HG02759 (cell line): ENCODE measurements around the gene CNRIP1.
A peak's percentile ranks its signal among the peaks of the same experiment; 100 is the strongest.

Experiments used
- ATAC-seq: cut with Tn5 transposase; IDR thresholded peaks from one replicate; pipeline ENCODE4 v1.9.1; 2021; ENCODE audit warnings: mild to moderate bottlenecking, moderate library complexity; ENCODE audit not compliant: unreplicated experiment

CNRIP1 gene

DNA sequence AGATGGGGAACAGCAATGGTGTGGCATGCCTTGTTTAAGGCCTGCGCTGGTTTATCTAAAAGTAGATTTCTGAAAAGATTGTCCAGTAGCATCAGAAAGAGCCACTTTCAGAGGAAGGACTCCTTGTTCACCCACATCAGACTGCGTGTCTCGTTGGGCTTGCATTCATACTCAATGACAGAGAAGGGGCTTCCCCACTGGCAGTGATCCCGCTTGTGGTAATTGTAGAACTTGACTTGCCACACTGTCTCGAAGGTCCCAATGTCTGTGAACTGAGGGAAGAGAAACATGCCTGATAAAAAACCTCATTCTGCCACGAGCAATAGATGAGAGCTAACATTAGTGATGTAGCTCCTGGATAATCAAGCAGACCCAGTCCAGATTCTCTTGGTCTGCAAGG, 26.0 kb downstream of the CNRIP1 start:
- no peak for ATAC-seq

DNA sequence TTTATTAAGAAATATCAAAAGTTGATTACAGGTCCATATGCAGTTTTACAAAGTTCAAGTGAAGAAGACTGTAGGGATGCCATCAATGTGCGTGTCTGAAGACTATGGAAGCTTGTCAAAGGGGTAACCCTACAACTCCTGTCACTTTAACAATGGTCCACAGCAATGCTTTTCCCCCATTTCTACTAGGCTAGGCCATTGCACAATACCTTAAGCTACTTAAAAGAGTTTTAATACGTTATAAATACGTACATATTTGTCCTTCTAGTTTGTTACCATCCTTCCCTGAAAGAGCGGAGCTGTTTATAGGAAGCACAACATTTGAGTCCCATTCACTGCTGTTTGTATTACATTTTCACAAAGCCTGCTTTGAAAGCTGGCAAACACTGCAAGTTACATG, 26.7 kb downstream of the CNRIP1 start:
- ATAC-seq, result no peak

DNA sequence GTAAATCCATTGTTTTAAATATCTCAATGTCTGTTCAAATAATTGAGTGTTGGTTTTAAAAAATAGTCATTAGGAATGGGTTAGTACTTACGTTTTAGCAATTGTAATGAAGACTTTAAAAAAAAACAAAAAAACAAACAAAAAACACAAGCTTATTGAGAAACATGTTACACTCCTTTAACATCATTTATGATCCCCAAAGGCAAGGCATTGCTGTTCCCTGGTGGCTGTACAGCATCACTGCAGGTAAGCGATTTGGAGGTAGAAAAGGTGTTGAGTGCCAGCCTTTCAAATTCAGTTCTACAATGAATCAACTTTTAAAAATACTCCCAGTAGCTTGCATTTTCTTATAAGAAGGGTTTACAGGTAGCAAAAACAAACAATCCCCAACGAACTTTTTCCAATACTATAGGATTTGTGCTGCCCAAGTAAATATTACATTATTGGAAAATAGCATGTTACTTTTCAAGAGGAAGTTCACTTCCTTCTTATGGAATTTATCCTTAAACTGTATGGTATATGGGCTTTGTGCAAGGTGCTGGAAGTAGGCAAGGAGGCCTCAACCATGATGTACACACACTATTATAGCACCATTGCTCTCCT, 27.5 kb downstream of the CNRIP1 start:
- peak; percentile 56 for ATAC-seq

DNA sequence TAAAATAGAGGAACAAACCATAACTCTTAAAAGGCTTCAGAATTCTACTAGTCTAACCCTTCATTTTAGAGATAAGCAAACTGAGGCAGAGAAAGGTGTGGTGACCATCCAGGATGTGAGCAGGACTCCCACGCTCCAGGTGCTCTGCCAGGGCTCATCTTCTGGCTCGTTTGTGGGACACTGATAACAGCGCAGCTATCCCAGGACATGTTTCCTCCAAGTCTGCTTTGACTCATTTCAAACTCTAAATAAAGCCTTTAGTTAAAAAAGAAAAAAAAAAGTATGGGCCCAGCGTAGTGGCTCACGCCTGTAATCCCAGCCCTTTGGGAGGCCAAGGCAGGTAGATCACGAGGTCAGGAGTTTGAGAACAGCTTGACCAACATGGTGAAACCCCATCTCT, 28.4 kb downstream of the CNRIP1 start:
- no peak for ATAC-seq

DNA sequence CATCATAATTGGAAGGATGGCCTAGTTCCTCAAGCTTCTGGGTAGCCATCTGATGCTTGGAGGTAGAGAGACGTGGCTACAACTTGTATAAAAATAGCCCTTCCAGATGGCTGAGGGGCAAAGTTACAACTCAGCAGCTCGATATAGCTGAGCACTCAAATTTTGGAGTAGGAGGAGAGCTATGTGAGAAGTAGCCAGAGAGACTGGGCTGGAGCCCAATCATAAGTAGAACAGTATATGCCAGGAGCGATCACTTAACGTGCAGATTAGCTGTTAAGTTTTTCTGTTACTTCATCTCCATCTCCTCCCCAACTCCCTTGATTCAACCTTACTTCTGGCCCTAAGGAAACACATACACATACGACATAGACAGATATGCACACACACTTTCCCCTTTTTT, 28.8 kb downstream of the CNRIP1 start:
- ATAC-seq, result no peak

DNA sequence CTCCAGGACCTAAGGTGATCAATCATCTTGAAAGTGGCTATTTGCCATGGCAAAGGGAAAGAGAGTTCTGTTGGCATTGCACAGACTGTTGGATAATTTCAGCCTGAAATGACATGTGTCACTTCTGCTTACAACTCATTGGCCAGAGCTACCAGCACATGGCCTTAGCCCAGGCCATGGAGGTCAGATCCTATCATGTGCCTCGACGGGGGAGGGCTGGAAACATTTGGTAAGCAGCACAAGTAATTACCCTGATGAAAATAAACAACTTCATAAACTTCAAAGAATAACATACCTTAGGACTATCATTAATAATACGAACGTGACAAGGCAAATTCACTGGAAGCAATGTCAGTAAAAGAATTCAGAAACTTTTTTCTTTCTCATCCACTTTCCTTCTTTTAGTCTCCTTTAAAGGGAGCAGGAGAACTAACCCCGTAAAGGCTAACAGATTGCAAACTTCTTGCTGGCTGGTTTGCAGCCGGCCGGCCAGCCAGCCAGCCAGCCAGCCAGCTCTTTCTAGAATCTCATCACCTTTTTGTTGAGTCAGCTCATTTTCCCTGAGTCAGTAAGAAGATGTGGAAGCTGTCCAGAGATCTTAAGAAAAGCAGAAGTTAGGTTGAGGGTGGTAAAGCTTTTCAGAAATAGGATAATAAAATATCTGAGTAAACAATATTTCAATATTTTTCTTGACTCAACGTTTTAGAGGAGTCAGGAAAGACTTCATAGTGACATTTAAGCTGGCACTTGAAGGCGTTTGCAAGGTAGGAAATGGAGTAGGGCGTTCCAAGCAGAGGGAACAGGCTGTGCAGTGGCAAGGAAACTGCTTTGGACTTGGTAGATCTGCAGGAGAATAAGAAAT, 31.9 kb downstream of the CNRIP1 start:
- no peak for ATAC-seq

DNA sequence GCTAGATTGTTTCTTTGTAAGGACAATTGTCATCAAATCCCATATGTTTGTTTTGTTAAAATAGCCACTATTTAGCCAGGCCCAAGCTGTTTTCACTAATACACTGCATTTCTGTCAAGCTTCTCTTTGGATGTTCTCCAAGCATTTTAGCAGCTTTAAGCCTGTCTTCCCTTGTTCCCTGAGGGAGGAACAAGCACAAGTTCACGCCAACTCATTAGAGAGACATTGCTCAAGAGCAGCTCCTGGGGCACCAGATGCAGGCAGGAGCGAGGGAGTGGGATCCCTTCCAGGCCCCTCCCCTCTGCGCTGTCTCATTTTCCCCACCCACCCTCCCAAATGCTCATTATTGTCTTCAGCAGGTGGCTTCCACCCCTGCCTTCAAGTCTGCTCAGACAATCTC, 34.9 kb downstream of the CNRIP1 start:
- no peak for ATAC-seq

DNA sequence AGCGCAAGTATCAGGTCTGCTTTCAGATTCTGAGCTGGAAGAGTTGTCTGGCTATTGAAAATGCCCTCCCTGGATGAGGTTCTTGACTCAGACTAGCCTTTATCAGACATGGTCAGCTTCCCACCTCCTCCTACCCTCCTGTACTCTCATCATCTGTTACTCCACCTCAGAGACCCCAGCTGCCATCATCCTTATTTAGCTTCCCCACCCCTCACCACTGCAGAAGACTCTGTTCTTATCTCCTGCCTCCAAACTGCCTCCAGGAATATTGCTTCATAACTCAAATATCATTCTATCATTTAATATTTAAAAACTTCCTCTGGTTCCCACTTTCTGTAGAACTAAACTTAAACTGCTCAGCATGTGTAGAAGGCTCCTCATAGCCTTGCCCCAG, 36.3 kb downstream of the CNRIP1 start:
- no peak for ATAC-seq

DNA sequence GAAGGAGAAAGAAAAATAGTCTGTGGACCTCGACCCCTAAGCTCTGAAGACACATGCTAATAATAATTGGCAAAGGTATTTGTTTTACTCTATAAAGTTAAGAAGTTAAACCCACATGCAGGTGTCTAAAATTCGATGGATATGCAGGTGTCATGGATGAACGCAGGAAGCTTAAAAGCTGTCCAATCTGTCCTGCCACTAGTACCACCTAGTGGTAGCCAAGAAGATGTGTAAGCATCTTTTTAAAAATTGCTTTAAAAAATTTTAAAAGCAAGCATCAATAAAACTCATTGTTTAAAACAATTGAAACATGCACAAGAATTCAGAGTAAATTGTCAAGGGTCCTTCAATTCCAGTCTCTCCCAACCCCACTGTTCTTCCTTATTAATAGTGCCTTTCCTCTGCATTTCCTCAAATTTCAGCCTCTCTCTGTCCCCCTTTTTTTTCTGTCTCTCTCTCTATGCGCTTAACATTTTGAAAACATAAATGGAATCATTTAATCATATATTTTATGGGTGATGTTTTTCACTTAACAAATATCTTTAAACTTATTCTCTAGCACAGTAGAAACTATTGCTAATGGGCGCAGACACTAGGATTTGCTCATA, 36.8 kb downstream of the CNRIP1 start:
- ATAC-seq, result no peak

DNA sequence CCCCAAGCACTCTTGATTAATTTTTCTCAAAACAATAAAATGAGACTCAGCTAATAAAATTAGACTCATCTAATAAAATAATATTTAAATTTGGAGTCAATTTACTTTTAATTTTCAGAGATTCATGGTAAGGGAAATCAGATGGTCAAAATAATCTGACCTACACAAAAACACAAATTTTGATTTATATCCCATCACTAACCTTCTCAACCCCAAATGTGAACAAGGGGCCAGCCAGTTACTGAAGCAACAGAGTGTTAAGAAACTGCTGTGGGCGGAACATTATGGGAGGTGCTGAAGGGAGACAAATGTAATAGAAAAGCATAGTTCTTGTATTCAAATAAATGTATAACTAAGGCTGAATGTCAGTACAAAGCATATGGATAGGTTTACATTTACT, 39.0 kb downstream of the CNRIP1 start:
- no peak for ATAC-seq

DNA sequence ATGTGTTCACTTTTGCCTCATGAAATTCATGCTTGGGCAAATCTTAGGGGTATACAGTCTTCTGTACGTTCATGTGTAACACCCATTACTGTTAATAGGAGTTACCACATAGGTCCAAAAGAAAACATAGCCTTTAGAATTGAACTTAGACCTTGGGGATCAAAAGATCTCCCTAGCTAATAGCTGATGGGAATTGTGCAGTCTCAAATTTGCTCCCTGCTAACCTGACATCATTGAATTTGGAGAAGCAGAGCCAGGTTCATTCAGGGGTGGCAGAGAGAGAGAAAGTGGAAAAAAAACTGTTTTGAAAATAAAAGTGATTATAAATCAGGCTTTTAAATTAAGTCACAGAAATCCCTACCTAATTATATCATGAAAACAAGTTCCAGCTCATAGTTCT, 39.4 kb downstream of the CNRIP1 start:
- ATAC-seq, result no peak

DNA sequence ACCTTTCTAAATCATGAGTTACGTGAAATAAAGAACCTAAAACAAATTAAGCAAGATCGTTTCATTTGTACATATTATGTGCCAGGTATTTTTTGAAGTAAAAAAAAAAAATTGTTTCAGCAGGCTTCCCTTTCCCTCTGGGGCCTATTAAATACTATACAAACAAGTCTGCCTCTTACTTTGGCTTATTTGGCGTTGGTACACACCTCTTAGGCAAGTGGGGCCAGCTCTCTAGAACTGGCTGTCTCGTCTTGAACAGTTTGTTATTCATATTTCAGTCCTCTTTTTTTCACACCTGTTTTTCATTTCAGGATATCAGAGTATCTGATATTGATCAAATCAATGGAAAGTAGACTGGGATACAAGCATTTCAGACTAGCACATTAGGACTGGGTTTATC, 40.1 kb downstream of the CNRIP1 start:
- no peak for ATAC-seq

DNA sequence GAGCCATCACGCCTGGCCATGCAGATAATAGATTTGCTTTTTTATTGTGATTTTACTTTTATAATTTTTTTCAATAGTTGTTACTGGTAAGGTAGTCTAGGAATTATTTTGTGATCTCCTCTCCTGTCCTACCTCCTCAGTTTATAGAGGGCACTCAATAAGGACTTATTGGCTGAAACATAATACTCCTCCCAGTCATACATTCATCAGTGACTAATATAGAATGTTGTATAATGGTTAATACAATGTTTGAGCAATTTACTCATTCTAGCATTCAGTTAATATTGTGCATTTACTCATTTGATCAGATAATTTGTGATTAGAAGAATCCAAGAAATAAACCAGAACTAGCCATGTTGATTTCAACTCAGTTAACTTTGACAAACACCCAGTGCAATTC, 41.6 kb downstream of the CNRIP1 start:
- ATAC-seq, result no peak

DNA sequence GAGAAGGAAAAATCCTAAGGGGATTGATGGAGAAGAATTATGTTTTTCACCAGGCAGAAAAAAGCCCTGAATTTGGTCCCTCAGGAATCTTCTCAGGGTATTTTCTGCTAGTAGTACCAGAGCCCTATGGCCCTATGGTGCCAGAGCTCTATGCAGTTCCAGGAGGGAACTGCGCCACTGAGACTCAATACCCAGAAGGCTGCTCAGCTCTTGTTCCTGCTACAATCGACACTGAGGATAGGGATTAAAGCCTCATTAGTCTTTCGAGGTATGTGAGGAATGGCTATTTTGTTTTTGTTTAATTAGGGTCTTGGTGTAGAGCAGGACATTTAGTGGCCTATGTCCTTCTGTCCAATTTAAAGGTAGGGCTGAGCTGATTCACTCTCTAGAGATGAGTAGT, 45.7 kb downstream of the CNRIP1 start:
- no peak for ATAC-seq

DNA sequence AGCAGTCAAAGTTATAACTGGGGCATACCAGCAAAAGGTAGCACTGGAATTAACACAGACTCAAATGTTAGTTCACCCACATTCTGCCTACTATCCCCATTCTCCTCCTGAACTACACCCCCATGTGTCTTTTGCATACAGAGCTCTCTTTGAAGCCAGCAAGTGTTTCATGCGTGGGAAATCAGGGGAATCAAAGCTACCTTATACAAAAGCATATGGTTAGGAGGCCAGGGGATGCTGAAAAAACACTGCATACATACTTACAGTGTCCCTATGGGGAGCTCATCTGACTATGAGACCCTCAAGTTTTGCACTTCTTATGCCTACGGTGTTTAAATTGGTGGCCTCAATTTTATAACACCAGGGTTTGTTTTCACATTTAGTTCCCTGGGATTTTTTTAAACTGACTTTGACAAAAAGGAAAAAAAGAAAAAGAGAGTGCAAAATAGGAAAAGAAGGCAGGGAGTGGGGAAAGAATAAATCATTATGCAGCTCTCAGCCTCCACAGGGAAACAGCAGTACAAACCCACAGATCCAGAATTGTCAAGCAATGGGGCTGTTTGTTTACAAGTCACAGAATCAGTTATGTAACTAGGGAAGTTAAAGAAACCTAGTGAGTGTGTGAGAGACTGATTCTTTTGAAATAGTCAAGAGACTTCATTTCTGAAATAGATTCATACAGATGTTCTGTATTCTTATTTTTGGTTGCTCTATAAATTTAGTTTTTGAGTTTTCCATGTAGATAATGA, 47.3 kb downstream of the CNRIP1 start:
- no peak for ATAC-seq

DNA sequence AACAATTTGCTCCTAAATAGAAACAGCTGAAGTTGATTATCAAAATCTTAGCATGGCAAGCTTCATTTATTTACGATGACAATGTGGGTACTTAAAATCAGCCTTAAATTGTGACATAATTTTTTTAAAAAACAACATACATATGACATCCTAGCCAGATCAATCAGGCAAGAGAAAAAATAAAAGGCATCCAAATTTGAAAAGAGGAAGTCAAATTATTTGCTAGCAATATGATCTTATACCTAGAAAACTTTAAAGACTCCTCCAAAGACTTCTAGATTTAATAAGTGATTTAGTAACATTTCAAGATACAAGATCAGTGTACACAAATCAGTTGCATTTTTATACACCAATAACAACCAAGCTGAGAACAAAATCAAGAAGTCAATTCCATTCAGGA, 53.1 kb downstream of the CNRIP1 start:
- no peak for ATAC-seq

DNA sequence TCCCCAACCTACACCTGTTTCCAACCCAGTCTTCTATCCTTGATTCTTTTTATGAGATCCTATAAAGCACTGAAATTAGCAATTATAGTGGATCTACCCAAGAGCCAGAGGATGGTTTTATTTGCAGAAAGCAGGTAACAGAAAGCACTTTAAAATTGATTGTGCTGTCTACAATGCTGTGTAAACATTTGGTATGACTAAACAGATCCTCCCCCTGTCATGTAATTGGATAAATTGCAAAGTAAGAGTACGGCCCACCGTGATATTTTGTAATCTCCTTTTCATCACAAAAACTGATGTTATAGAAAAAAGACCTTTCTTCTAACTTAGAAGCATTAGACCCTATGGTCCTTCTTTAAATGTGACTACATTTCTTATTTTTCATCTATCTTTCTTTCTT, 56.1 kb downstream of the CNRIP1 start:
- ATAC-seq, result no peak

DNA sequence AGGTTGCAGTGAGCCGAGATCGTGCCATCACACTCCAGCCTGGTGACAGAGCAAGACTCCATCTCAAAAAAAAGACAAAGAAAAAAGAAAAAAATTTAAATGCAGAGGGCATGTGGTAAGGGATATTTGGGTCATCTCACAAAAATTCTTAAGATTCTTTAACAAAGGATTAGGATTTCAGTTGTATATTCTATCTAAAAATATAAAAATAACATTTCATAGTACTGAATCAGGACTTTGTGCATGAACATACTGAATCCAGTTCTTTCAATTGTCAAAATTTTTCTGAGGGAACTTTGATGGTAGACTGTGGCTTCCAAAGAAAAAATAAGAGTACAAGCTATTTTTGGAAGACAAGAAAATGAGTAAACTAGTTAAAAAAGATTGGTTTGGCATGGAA, 60.9 kb downstream of the CNRIP1 start:
- ATAC-seq, result no peak

DNA sequence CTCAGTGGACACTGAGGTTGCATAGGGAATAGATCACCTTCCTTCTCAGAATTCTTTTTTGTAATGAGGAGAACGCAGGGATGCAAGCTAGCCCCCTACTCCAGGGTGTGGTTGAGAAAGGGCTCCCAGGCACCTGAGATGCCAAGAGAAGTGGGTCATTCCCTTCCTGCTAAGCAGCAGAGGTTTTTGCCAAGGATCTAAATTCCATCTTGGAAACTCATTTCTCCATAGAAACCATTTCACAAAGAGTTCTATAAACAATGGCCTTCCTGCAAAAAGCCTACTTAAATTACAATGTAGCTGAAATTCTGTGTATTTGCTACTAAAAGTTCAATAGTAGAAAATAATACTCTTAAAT, 63.7 kb downstream of the CNRIP1 start:
- ATAC-seq, result no peak

DNA sequence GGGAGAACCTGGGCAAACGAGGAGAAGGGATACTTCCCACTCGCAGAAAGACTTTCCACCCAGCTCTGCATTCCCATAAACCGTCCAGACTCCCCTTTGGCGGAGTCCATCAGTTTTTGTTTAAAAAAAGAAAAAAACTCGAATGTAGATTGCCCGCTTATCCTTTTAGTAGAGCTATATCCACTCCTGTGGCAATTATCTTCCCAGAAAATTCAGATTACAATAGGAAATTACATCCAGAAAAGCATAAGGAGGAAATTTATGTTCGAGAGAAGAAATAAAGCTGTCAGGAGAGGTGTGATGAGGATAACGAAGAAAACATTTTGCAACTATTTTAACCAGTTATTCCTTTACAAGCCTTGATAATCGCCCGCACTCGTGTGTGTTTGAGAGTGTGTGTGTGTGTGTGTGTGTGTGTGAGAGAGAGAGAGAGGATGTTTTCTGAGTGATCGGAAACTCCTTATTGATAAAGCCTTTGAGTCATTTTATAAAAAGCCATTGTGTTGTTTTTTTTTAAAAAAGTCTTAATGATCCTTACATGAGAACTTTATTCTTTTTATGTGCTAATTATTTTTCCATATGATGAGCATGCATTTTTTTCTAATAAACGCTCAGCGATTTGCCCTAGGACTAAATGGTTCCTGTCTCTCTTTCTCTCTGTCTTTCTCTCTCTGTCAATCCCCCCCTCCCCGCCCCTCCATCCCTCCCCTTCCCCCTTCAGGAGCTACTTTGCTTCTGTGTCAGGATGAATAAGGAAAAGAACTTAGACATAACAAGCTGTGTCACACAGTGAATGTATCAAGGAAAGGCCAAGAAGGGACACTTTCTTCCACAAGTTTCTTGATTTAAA, 66.3 kb downstream of the CNRIP1 start:
- ATAC-seq, result no peak
